GM23338 (cell line): ENCODE data around the gene MROH2B. TPM values are rescaled to one million over a fixed set of nuclear protein-coding genes. Genes with fewer than 3 reads are reported as not detected.

ENCODE experiments used
- ATAC-seq: fragments of 200-7000 bp; cut with Tn5 transposase; 3 replicates; pipeline ENCODE4 v1.9.1; 2020
- DNase-seq: peaks from one replicate; pipeline ENCODE4 v3.0.0-alpha.2; 2015; ENCODE audit warnings: low spot score
- H2AFZ ChIP-seq: fragments of 200-600 bp; sonication (generic); 2 replicates; pipeline ENCODE4 v1.8.0; 2016; ENCODE audit warnings: antibody characterized with exemption, mild to moderate bottlenecking, moderate library complexity
- H3F3A ChIP-seq: fragments of 200-600 bp; sonication (generic); replicated peaks from 2 replicates; pipeline ENCODE4 v1.8.0; 2017; ENCODE audit warnings: antibody characterized with exemption, mixed run types, low read depth
- H3K27ac ChIP-seq: fragments of 200-600 bp; sonication (generic); 2 replicates; pipeline ENCODE4 v1.6.1; 2016; ENCODE audit warnings: low read depth
- H3K27me3 ChIP-seq: fragments of 200-600 bp; sonication (generic); 2 replicates; pipeline ENCODE4 v1.8.0; 2016; ENCODE audit warnings: mild to moderate bottlenecking, mixed run types, moderate library complexity; ENCODE audit not compliant: insufficient read depth
- H3K36me3 ChIP-seq: fragments of 200-600 bp; sonication (generic); 2 replicates; pipeline ENCODE4 v1.8.0; 2016; ENCODE audit warnings: mild to moderate bottlenecking; ENCODE audit not compliant: insufficient read depth
- H3K4me1 ChIP-seq: fragments of 200-600 bp; sonication (generic); 2 replicates; pipeline ENCODE4 v1.8.0; 2016; ENCODE audit warnings: mild to moderate bottlenecking, moderate library complexity; ENCODE audit not compliant: insufficient read depth
- H3K4me2 ChIP-seq: fragments of 200-600 bp; sonication (generic); 2 replicates; pipeline ENCODE4 v1.7.1; 2017; ENCODE audit warnings: mixed run types
- H3K4me3 ChIP-seq: fragments of 200-600 bp; sonication (generic); 2 replicates; pipeline ENCODE4 v1.6.1; 2016; ENCODE audit warnings: mixed run types
- H3K79me2 ChIP-seq: fragments of 200-600 bp; sonication (generic); replicated peaks from 2 replicates; pipeline ENCODE4 v1.8.0; 2017; ENCODE audit warnings: mild to moderate bottlenecking; ENCODE audit not compliant: insufficient read depth
- H3K9me2 ChIP-seq: fragments of 200-600 bp; sonication (generic); 2 replicates; pipeline ENCODE4 v1.8.0; 2017; ENCODE audit not compliant: insufficient read depth
- H4K20me1 ChIP-seq: fragments of 200-600 bp; sonication (generic); replicated peaks from 2 replicates; pipeline ENCODE4 v1.8.0; 2017; ENCODE audit warnings: mild to moderate bottlenecking; ENCODE audit not compliant: insufficient read depth
- H3K27ac Mint-ChIP-seq: 2 replicates; pipeline ENCODE4 v1.8.0; 2020; ENCODE audit warnings: inconsistent platforms, mild to moderate bottlenecking, moderate library complexity, mixed read lengths
- H3K27me3 Mint-ChIP-seq: 3 replicates; pipeline ENCODE4 v1.8.0; 2022; ENCODE audit warnings: low read depth, mild to moderate bottlenecking, moderate library complexity, mixed read lengths, inconsistent platforms; ENCODE audit not compliant: insufficient read depth, poor library complexity
- H3K36me3 Mint-ChIP-seq: 3 replicates; pipeline ENCODE4 v1.8.0; 2021; ENCODE audit warnings: low read depth, mild to moderate bottlenecking, inconsistent platforms, moderate library complexity, mixed read lengths
- H3K4me1 Mint-ChIP-seq: 3 replicates; pipeline ENCODE4 v1.8.0; 2020; ENCODE audit warnings: mild to moderate bottlenecking, inconsistent platforms, mixed read lengths
- H3K4me3 Mint-ChIP-seq: 3 replicates; pipeline ENCODE4 v1.8.0; 2021; ENCODE audit warnings: moderate library complexity, mild to moderate bottlenecking, inconsistent platforms, mixed read lengths
- H3K9me3 Mint-ChIP-seq: 3 replicates; pipeline ENCODE4 v1.8.0; 2020; ENCODE audit warnings: moderate library complexity, mild to moderate bottlenecking, inconsistent platforms, mixed read lengths
- CTCF ChIP-seq, 2 experiments: fragments of 200-600 bp in 1 of 2; sonication (generic) in 1 of 2; conservative IDR thresholded peaks; 2 replicates each; pipeline versions ENCODE4 v1.5.1 to v1.6.1; 2016 to 2017; ENCODE audit warnings: antibody characterized with exemption in 2 of 2, low read depth in 2 of 2, mild to moderate bottlenecking in 2 of 2, moderate library complexity in 1 of 2
- REST ChIP-seq: IDR thresholded peaks from one replicate; pipeline ENCODE4 v1.6.1; 2018; ENCODE audit warnings: antibody characterized with exemption; ENCODE audit not compliant: unreplicated experiment
- polyA plus RNA-seq: library from polyadenylated mRNA; unstranded; fragments of >200 nt; fragmentation: Nextera tagmentation; extraction: Ambion mirVana; gene quantifications from 2 replicates; pipeline ENCODE4 v1.2.1, GENCODE V29; 2016
- total RNA-seq: library from RNA; depleted of rRNA; stranded (reverse); fragments of >200 nt; shearing (Covaris generic); gene quantifications from 2 replicates; pipeline ENCODE4 v1.2.3, GENCODE V29; 2014

The MROH2B gene
- total and polyA plus RNA-seq, 2 experiments from 2014 or later: not detected

- no peaks in the 10 kb centered on the region for H3K36me3 ChIP-seq
Observed at GRCh38 chr5:41118177-41118576, 47.0 kb upstream of the MROH2B start.

More at GRCh38 chr5:41118177-41118576, 47.0 kb upstream of the MROH2B start:
- H3K4me1 Mint-ChIP-seq: no peaks in the 10 kb centered on the region
- Histone ChIP-seq H3K79me2 (no peaks in the 10 kb centered on the region), H3K4me3 (no peak overlapping the region), H3K27me3 (no peaks in the 10 kb centered on the region), H3K4me2 (no peak overlapping the region), H2AFZ (no peak overlapping the region), H3K4me1 (no peaks in the 10 kb centered on the region), H3K27ac (no peak overlapping the region), H3F3A (no peaks in the 10 kb centered on the region), H3K9me2 (peaks cover 13% of the 10 kb centered on the region), H4K20me1 (no peaks in the 10 kb centered on the region)
- TF ChIP-seq REST (no peak), CTCF (conservative IDR thresholded peaks at IDR 0.05; ENCODE audit: low read depth in 2 of 2) (peak; percentile 20 to 21; a peak in 3 of 4 replicates)
- H3K9me3 Mint-ChIP-seq: peaks cover 18% of the 10 kb centered on the region
- DNase-seq: peak; percentile 10
- peaks cover 10% of the 10 kb centered on the region; the same call in 2 of the 3 replicates for H3K36me3 Mint-ChIP-seq
- H3K27me3 Mint-ChIP-seq: no peaks in the 10 kb centered on the region
- no peak overlapping the region for H3K27ac Mint-ChIP-seq
- ATAC-seq: no peak
- H3K4me3 Mint-ChIP-seq: no peak overlapping the region
